MV-4-11 (cell line): ENCODE data around the gene ZNF709.
"Not testable (repeated sequence)": the region's sequence is repeated elsewhere in the genome, so short reads cannot be mapped to it uniquely, and the experiment has no call there.

Experiments
- DNase-seq: peaks from one replicate; lab custom pipeline; 2025; lab: John Stamatoyannopoulos, UW

Gene ZNF709

GRCh38 chr19:12484371-12485051 is at the start of gene ZNF709:
TSS of gene ZNF709 (minus strand) at chr19:12484816. CDS start at chr19:12484657, 159 bp downstream.
- no peak for DNase-seq

GRCh38 chr19:12527034-12527836 is 42.6 kb upstream of the ZNF709 start:
- peak; percentile 32 for DNase-seq

- DNase-seq = no peak
Measured at GRCh38 chr19:12526542-12526941, 41.9 kb upstream of the ZNF709 start.

- no peak for DNase-seq
Measured at GRCh38 chr19:12521996-12522395, 37.4 kb upstream of the ZNF709 start.

GRCh38 chr19:12513531-12514061 is 29.0 kb upstream of the ZNF709 start:
- DNase-seq = no peak

GRCh38 chr19:12497032-12497431 is 12.4 kb upstream of the ZNF709 start:
- DNase-seq = no peak

- DNase-seq = no peak
Measured at GRCh38 chr19:12496480-12496879, 11.9 kb upstream of the ZNF709 start.

- no peak for DNase-seq
Measured at GRCh38 chr19:12495002-12495802, 10.6 kb upstream of the ZNF709 start.

GRCh38 chr19:12494260-12494860 is 9.7 kb upstream of the ZNF709 start:
- DNase-seq = no peak

- DNase-seq = not testable (repeated sequence)
Measured at GRCh38 chr19:12486265-12486783, 1.7 kb upstream of the ZNF709 start.

- no peak for DNase-seq
Measured at GRCh38 chr19:12485571-12485970, 955 bp upstream of the ZNF709 start.

- DNase-seq = no peak
Measured at GRCh38 chr19:12485052-12485416, 418 bp upstream of the ZNF709 start.

- no peak for DNase-seq
Measured at GRCh38 chr19:12484011-12484370, 625 bp downstream of the ZNF709 start.

- no peak for DNase-seq
Measured at GRCh38 chr19:12482509-12482886, 2.1 kb downstream of the ZNF709 start.

- no peak for DNase-seq
Measured at GRCh38 chr19:12481781-12482508, 2.7 kb downstream of the ZNF709 start.

- DNase-seq = no peak
Measured at GRCh38 chr19:12478234-12478941, 6.2 kb downstream of the ZNF709 start.

GRCh38 chr19:12467651-12468050 is 17.0 kb downstream of the ZNF709 start:
- not testable (repeated sequence) for DNase-seq

- no peak for DNase-seq
Measured at GRCh38 chr19:12465211-12465610, 19.4 kb downstream of the ZNF709 start.

- no peak for DNase-seq
Measured at GRCh38 chr19:12464769-12465168, 19.8 kb downstream of the ZNF709 start.

- DNase-seq = not testable (repeated sequence)
Measured at GRCh38 chr19:12464139-12464538, 20.5 kb downstream of the ZNF709 start.
